HG03103 (cell line): ENCODE measurements around the gene RNGTT.
A peak's percentile ranks its signal among the peaks of the same experiment; 100 is the strongest.

Experiments
- ATAC-seq: cut with Tn5 transposase; IDR thresholded peaks from one replicate; pipeline ENCODE4 v1.9.1; 2021; ENCODE audit warnings: low read depth; ENCODE audit not compliant: unreplicated experiment

The RNGTT gene

GRCh38 chr6:88626460-88626859 lies 337.0 kb downstream of the RNGTT start:
- no peak for ATAC-seq

GRCh38 chr6:88623531-88623930 lies 339.9 kb downstream of the RNGTT start:
- ATAC-seq = no peak

GRCh38 chr6:88619951-88620350 lies 343.5 kb downstream of the RNGTT start:
- no peak for ATAC-seq

GRCh38 chr6:88616380-88616779 lies 347.0 kb downstream of the RNGTT start:
- peak; percentile 59 for ATAC-seq

- no peak for ATAC-seq
Observed at GRCh38 chr6:88614316-88614877, 349.0 kb downstream of the RNGTT start.

- ATAC-seq = no peak
Observed at GRCh38 chr6:88612631-88613030, 350.8 kb downstream of the RNGTT start.

GRCh38 chr6:88611721-88612120 lies 351.7 kb downstream of the RNGTT start:
- ATAC-seq = no peak

DNA sequence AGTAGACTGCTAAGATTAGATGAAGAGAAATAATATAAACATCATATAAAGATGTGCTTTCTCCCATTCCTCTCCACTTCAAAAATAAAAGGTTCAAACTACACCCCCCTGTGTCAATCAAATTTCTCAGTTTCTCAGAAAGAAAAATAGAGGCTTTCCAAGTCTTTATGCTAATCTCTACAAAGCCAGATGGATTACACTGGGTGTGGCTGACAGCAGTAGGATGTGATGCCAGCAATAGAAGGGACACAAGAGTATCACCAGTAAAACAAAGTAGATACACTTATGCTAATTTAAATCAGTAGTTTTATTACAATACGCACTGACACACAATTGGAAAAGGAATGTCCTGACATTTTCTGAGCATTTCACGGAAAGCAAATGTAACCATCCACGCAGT lies 353.4 kb downstream of the RNGTT start:
- no peak for ATAC-seq

GRCh38 chr6:88605271-88605670 lies 358.1 kb downstream of the RNGTT start:
- ATAC-seq = no peak

DNA sequence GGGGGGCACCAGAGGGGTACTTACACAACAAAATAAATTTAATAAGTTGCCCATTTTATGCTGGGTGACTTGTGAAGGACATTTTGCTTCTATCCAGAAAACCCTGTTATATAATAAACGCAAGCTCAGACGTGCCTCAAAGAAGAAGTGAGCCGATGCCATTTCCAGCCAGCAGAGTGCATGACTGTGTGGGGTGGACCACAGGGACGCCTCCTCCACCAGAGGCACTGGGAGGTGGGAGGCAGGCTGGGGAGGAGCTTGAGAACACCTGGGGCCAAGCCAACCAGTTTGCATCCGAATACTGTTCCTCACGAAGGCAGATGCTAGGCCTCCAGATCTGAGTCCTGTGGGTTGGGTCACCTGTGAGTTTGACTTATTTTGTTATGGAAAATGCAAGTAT lies 363.8 kb downstream of the RNGTT start:
- no peak for ATAC-seq

DNA sequence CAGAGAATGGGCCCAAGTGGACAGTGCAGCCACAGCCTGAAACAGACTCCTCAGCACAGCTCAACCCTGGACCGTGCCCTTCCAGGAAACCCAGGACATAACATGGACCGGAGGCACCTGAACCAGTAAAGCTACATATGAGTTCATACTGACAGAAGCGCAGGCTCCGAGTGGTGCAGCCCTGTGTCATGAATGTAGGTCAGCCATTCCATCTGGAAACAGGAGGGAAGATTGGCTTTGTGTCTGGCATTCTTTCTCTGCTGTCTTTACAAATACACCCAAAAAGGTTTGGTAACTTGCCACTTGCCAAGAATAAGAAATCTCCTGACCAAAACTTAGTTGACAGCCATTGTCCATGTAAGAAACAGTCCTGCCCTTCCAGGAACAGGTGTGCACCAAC lies 366.6 kb downstream of the RNGTT start:
- no peak for ATAC-seq

GRCh38 chr6:88588938-88589337 lies 374.5 kb downstream of the RNGTT start:
- no peak for ATAC-seq

DNA sequence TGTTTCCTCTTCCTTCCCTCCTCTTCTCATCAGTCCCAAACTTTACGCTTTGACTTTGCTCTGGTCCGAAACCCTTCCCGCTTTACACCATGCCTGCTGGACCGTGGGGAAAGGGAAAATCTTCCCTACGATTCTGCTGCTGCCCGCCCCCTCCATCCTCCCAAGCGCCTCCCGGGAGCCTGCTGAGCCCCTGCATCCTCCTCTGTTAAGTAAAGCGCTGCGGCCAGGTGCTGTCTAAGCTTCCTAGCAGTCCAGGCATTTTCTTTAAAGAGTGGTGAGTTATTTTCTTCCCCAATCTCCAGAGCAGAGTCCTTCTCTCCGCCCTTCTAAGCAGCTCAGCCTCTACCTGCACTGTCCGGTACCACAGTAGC lies 376.3 kb downstream of the RNGTT start:
- ATAC-seq = no peak

GRCh38 chr6:88586371-88587149 lies 376.9 kb downstream of the RNGTT start:
- ATAC-seq = no peak

GRCh38 chr6:88585276-88585692 lies 378.1 kb downstream of the RNGTT start:
- ATAC-seq = no peak

DNA sequence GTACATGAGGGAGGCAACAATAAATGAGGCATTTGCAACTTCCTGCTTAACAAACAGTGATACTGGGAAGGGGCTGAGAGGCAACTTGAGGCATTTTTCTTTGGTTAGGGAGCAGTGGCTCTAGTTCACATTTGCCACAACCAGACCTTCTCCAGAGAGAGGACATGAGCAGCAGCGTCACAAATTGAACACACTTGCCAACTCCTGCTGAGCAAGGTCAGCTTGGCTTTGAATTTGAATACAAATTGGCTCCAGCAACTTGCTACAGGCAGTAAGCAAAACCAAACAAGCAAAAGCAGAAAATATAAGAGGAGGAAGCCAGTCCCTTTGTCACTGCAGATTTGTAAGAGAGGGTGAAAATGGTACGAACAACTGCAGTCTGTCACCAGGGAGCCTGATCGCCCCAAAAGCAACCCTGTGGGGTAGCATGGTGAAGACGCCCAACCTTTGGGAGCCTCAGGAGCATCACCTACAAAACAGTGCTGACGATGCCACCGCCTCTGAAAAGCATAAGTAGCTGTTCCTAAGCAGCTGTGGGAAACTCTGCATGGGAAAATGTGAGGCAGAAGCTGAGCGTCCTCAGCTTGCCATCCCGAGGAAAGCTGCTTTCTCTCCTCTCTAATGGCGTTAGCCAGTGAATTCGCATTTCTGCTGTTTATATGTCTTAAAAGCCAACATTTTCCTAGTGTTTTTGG lies 378.7 kb downstream of the RNGTT start:
- no peak for ATAC-seq

DNA sequence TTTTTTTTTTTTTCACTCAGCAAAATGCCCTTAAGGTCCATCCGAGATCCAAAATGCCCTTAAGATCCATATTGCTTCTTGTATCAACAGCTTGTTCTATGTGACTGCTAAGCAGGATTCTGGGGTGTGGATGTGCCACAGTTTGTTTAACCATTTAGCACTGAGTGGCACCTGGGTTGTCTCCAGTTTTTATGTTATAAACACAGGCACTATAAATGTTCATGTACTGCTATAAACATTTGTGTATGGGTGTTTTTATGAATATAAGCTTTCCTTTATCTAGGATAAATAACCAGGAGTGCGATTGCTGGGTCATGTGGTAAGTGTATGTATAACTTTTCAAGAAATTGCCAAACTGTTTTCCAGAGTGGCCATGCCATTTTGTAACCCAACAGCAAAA lies 386.0 kb downstream of the RNGTT start:
- ATAC-seq = no peak

DNA sequence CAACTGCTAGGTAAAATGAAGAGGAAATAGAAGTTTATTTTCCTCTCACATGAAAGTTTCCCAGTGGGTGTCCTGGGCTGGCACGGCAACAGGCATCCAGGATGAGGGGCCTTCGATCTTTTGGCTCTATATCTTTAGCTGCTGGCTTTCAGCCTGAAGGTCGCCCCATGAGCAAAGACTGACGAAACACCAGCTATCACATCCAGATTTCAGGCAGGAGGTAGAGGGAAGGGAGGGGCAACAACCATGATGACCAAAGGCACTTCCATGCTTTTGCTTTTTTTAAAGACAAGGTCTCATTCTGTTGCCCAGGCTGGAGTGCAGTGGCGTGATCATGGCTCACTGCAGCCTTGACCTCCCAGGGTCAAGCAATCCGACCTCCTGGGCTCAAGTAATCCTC lies 387.9 kb downstream of the RNGTT start:
- no peak for ATAC-seq

DNA sequence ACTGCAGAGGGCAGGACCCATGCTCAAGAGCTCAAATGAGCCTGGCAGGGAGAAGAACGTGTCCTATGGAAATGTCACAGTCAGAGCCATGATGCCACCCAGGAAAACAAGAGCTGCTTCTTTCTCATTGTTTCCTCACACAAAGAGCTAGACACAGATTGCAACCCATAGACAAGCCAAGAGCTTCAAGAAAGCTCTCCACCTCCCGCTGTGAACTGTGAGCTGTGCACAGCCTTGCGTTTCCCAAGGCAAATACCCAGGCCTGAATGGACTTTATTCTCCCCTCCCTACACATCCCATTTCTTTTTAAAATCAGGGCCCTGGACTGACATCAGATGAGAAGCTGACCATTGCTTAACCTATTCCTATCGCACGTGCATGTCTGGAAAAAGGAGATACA lies 388.8 kb downstream of the RNGTT start:
- ATAC-seq = no peak

DNA sequence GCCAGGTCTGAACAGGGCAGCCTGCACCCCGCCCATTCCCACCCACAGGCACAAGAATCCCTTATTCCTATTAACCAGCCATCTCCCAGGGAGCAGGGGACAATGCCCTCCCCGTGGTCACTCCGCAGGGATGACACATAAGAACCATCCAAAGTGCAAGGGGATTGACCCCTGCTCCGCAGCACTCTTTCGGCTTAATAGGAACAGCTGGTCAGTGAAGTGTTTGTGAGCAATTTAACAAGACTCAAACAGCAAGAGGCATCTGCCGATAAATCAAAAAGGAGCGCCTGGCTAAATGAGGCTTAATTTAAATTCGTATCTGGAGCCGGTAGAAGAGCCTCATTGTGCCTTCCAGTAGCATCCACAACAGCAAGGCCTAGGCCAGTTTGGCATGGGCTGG lies 389.4 kb downstream of the RNGTT start:
- ATAC-seq = no peak

DNA sequence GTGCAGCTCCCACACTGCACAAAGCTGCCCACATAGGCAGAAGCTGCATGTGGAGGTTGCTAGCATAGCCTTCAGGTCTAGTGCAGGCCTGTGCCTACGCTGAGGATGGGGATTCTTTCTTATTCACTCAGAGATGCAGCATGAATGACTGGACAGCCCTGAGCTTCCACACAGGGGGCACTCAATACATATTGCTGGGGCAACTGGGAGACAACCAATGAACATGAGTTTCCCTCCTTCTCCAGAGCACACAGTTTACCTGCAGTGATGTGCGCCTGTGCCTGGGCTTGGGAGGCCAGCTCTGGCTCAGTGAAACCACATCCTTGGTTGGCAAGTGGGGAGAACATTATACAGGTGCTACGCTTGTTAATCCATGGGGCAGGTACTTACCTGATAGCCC lies 389.9 kb downstream of the RNGTT start:
- ATAC-seq = no peak
